ENCODE results near the gene VPS35L.

VPS35L gene

GRCh38 chr16:19595043-19595767 is 39.7 kb downstream of the VPS35L start:
- no peak for DNase-seq

- DNase-seq = no peak
These were observed 43.5 kb downstream of the VPS35L start for GRCh38 chr16:19598805-19599510.

GRCh38 chr16:19599968-19600716 is 44.6 kb downstream of the VPS35L start:
- no peak for DNase-seq

DNA sequence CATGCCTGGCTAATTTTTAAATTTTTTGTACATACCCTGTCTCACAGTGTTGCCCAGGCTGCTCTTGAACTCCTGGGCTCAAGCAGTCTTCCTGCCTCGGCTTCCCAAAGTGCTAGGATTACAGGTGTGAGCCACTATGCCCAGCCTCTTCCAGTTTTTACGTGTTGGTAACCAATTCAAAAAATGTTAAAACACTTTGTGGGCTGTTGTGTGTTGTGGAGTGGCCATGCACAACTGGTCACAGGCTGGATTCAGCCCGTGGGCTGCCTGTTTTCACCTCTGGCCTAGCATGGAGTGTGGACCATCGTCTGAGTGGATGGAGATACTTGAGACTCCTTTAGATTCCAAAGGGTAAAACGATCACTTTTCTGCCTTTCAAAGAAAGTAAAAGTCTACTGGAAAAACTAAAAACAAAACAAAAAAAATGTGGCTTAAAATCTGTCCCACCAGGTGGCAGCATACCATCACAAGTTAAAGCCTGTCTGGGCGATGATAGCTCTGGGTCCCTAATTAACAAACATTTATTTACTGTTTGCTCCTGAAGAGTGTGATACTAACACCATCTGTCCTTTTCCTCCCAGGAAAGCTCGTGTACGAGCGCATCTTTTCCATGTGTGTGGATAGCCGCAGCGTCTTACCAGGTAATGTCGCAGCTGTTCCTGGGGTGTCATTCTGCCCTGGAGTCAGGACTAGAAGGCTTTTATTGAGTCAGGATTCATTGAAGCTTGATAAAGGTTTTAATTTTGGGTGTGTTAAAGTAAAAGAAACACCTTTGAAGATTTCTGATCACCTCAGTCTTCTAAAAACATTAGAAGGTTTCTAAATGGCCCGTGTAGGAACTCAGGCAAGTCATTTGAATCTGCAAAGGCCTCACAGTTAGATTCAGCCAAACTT is 45.8 kb downstream of the VPS35L start:
- DNase-seq = peak; percentile 45

DNA sequence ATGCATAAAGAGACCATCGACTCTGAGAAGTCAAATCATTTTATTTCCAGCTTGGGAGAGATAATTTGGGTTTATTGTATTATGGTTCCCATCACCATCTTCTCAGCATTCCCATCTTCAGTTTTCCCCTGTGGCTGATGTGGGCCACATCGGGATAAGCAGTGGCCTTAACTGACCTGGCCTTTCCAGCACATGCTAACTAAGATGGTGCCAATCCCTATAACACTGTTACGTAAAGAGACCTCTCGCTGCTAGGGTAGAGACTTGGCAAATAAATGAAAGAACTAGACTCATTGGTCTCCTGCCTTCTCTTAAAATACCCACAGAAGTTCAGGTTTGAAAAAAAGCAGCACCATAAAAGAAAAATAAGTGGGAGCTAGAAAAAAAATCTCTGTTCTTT is 49.4 kb downstream of the VPS35L start:
- no peak for DNase-seq

- DNase-seq = no peak
These were observed 50.2 kb downstream of the VPS35L start for GRCh38 chr16:19605701-19606100.

- no peak for DNase-seq
These were observed 52.2 kb downstream of the VPS35L start for GRCh38 chr16:19607616-19608280.

- DNase-seq = no peak
These were observed 53.9 kb downstream of the VPS35L start for GRCh38 chr16:19609359-19609758.

DNA sequence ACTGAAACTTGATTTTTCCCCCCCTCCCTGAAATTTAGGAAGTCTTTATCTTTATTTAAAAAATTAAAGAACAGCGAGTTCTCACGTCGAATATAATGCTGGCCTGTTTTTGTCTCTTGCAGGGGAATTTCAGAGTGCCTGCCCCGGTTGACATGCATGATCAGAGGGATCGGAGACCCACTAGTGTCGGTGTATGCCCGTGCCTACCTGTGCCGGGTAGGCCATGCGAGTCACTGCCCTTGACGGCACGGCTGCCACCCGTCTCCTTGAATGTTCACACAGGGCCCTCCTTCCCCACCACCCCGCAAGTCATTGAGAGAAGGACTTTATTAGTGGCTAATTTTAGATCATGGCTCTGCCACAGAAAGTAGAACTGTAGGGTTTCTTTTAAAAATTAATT is 54.7 kb downstream of the VPS35L start:
- no peak for DNase-seq

- DNase-seq = no peak
These were observed 58.3 kb downstream of the VPS35L start for GRCh38 chr16:19613834-19614233.

DNA sequence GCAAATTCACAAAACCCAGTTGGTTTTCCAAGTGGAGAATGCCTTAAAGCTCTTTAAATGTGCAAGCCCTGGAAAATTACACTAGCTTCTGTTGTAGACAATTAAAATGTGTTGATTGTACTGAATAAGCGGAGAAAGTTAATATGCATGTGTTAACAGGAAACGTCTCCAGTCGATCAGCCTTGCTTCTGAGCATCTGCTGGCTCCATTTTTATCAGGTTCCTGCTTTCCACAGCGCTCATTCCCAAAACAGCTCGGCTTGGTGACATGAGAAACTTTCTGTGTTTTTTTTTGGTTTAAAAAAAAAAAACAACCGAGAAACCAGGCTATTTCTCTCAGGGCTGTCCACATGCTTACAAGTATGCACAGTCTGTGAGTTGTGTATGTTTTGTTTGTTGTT is 60.7 kb downstream of the VPS35L start:
- no peak for DNase-seq

GRCh38 chr16:19618876-19619275 is 63.4 kb downstream of the VPS35L start:
- no peak for DNase-seq

DNA sequence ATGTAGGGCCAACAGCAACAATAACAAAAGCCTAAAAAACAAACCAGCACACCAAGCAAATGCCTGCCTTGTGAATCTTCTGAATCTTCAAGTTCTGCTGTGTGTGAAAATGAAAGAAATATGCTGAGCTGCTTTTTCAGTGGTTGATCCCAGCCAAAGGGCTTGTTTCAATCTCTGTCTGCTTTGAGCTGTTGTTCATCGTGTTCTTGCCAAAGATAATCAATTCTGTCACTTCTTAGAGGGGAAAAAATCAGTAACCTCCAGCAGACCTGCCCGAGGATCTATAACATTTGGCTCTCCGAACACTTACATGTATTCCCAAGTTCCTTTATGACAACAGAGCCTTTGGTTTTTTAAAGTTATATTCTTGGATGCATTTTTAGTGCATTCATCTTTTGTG is 65.9 kb downstream of the VPS35L start:
- no peak for DNase-seq

DNA sequence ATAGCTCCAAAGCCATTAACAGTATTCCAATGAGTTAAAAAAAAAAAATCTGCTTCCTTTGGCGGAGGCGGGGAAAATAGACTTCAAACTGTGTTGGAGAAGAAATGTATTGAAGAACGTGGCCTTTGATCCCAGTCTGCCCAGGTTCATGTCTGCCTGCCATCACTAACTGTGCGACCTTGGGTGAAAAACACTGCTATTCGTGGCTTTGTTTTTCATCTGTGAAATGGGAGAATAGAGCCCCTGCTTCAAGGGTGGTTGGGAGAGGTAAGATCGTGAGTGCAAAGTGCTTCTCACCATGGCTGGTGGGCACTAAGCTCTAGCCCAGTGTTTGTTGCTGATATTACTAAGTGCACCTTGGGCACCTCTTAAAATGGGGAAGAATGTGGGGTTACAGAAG is 69.5 kb downstream of the VPS35L start:
- no peak for DNase-seq

- DNase-seq = no peak
These were observed 81.1 kb downstream of the VPS35L start for GRCh38 chr16:19636436-19637267.

GRCh38 chr16:19639986-19640421 is 84.5 kb downstream of the VPS35L start:
- peak; percentile 24 for DNase-seq

GRCh38 chr16:19642501-19642900 is 87.0 kb downstream of the VPS35L start:
- no peak for DNase-seq

DNA sequence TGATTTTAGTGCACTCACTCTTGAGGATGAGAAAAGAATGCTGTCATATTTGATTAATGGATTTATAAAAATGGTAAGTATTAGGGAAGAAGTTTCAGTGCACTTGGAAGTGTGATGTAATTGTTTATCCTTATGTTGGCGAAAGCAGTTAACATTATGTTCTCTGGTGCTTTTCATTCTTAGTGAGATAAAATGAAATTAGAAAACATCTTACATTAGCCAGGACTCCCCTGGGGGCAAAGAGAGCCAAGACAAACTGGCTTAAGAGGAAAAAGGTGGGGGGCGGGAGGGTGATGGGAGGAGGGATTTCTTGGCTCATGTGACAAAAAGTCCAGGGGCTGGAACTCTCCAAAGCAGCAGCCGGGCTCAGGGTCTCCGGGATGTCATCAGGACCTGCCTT is 89.4 kb downstream of the VPS35L start:
- DNase-seq = no peak

DNA sequence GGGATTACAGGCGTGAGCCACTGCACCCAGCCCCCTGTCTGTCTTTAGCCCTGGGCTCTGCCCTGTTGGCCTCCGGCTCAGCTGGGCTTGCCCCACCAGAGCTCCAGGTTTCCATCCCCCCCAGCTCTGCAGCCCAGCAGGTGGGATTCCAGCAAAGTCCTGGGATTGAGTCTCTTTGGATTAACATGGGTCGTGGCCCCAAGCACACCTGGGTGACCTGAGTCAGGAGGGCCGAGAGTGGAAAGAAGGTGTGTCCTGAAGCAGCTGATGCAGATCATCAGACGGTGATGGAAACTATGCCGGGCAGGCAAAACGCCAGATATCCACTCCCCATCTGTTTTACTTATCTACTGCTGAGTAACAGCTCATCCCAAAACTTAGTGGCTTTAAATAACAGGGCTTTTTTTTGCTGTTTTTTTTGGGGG is 90.1 kb downstream of the VPS35L start:
- DNase-seq = no peak

DNA sequence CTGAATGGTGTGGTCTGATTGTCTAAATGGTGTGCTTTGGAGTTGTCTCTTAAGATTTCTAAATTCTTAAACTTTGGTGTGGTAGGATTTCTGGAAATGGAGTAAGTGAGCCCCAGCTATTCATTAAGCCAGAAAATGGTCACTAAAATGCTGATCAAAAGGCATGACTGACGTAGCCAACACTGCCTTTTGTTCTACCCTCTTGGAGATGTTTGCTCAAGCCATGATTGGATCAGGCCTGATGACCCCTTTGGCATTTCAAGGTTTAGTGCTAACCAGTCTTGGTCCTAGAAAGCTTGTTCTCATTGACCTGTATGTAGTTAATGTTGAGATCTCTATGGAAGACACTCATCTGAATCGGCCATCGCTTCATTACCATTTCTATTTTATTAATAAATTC is 94.5 kb downstream of the VPS35L start:
- no peak for DNase-seq

GRCh38 chr16:19654147-19654546 is 98.6 kb downstream of the VPS35L start:
- no peak for DNase-seq

Data from CD4-positive, alpha-beta T cell treated with Interleukin-6 for 4 hours (primary cell).